Naive thymus-derived CD8-positive, alpha-beta T cell (primary cell): ENCODE measurements around the gene ZNF764. TPM values are rescaled to one million over a fixed set of nuclear protein-coding genes. Genes with fewer than 3 reads are reported as not detected.

Experiments
- ATAC-seq, 2 donors: fragments of 150-1000 bp; cut with Tn5 transposase in 1 of 2; sonication (Bioruptor Pico), chemical (Tn5 transposase) in 1 of 2; 1 replicate in 1 of 2; 2 replicates in 1 of 2; pipeline ENCODE4 v1.10.0; 2021; ENCODE audit warnings: mild to moderate bottlenecking in 2 of 2, moderate library complexity in 2 of 2
- POLR2A ChIA-PET: fragments of 350-600 bp; sonication (Branson Sonifier 250); formaldehyde crosslinking; loops from one replicate; lab custom pipeline; 2021; ENCODE audit warnings: antibody characterized with exemption; lab: Charles Lee
- DNase-seq, 10 donors: peaks; one replicate each; pipeline versions ENCODE4 v3.0.0 to v3.0.0-alpha.2; 2020 to 2022
- H3K27ac Mint-ChIP-seq, 10 donors: one replicate each; pipeline ENCODE4 v1.8.0; 2020 to 2022; ENCODE audit warnings: mild to moderate bottlenecking in 10 of 10, mixed read lengths in 10 of 10, moderate library complexity in 4 of 10, inconsistent platforms in 1 of 10
- H3K27me3 Mint-ChIP-seq, 5 donors: one replicate each; pipeline ENCODE4 v1.8.0; 2021 to 2022; ENCODE audit warnings: mixed read lengths in 5 of 5
- H3K36me3 Mint-ChIP-seq, 3 donors: one replicate each; pipeline ENCODE4 v1.8.0; 2020 to 2022; ENCODE audit warnings: mixed read lengths in 3 of 3, mild to moderate bottlenecking in 2 of 3, inconsistent platforms in 1 of 3
- H3K4me1 Mint-ChIP-seq, 4 donors: one replicate each; pipeline ENCODE4 v1.8.0; 2021 to 2022; ENCODE audit warnings: mixed read lengths in 4 of 4
- H3K4me3 Mint-ChIP-seq, 10 donors: one replicate each; pipeline ENCODE4 v1.8.0; 2020 to 2022; ENCODE audit warnings: mild to moderate bottlenecking in 10 of 10, mixed read lengths in 10 of 10, moderate library complexity in 6 of 10, inconsistent platforms in 1 of 10
- H3K9me3 Mint-ChIP-seq, 9 donors: one replicate each; pipeline ENCODE4 v1.8.0; 2020 to 2022; ENCODE audit warnings: mixed read lengths in 9 of 9, mild to moderate bottlenecking in 3 of 9, inconsistent platforms in 1 of 9, moderate library complexity in 1 of 9
- polyA plus RNA-seq, 3 donors: library from polyadenylated mRNA; unstranded; fragments of 300-500 nt; fragmentation: Illumina TruSeq; gene quantifications; one replicate each; pipeline ENCODE4 v1.2.3, GENCODE V29; 2021
- total RNA-seq, 8 experiments: library from RNA in 2 of 8; stranded (reverse) in 2 of 8; gene quantifications; one replicate each; pipeline ENCODE4 v1.2.3 and lab custom pipeline; 2021 to 2026

Gene ZNF764
- total and polyA plus RNA-seq, 5 experiments from 2014 or later, result 3.6 to 19.3 (median 6.5) TPM

DNA sequence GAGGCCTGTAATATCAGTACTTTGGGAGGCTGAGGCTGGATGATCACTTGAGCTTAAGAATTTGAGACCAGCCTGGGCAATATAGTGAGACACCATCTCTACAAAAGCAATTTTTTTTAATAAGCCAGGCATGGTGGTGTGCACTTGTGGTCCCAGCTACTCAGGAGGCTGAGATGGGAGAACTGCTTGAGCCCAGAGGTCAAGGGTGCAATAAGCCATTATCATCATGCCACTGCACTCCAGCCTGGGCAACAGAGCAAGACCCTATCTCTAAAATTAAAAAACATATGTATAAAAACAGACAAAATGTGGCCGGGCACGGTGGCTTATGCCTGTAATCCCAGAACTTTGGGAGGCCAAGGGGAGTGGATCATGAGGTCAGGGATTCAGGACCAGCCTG, 30.5 kb upstream of the ZNF764 start:
- Mint-ChIP-seq H3K36me3 (no peaks in the 10 kb centered on the region), H3K27ac (no peak overlapping the region), H3K4me1 (peaks cover 5 to 29% (median 20%) of the 10 kb centered on the region in 4 donors), H3K27me3 (peaks cover 0 to 1% (median 0%) of the 10 kb centered on the region in 5 donors), H3K4me3 (no peak overlapping the region), H3K9me3 (no peaks in the 10 kb centered on the region)
- ATAC-seq (no peak), DNase-seq (no peak)
- POLR2A ChIA-PET, result interaction anchor here (0.5 to 1.6 kb wide), 4 partner anchors 16 to 309 kb away, joined by 3 to 6 read pairs (median 4); no protein-coding TSS in a partner anchor

DNA sequence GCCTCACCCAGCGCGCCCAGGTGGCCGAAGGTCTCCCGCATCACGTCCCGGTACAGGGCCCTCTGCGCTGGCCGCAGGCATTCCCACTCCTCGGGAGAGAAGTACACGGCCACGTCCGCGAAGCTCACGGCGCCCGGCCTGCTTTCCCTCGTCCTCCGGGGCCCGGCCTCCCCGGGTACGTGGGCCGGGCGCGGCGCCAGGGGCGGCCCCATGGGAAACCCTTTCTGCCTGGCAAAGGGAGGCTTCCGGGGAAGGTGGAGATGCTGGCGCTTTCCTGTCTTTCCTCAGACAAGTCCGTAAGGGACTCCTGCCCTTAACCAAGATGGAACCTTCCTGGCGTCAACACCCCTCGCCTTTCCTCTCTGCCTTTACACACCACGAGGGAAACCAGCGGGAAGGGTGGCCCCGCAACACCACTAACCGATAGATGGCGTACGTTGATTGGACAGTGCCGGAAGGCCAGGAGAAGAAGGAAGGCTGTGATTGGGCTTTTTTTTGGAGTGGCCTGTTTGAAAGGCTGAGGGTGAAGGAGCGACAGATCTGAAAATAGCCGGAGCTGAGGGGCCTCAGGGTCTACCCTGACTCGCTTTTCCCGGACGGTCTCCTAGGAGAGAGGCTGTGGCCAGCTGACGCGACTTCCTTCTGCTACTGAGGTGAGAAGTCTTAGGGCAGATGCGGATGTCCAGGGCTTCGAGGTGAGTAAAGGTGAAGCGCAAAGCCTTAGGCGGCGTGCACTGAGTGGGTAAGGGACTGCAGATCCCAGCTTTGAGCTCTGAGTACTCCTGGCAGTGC, 27.4 kb upstream of the ZNF764 start, which contains the start of gene ZNF785:
Gene ZNF785 (minus strand): TSS at position 298 of the 792 bp plus-strand sequence. CDS start 86 bp downstream, at position 212.
- Mint-ChIP-seq H3K4me3 (peak within 1 kb of the TSS; percentile 82 to 96 (median 90)), H3K27me3 (peaks cover 0 to 1% (median 0%) of the 10 kb centered on the region in 5 donors), H3K4me1 (peaks cover 9 to 48% (median 28%) of the 10 kb centered on the region in 4 donors), H3K36me3 (peaks cover 0 to 16% (median 4%) of the 10 kb centered on the region in 3 donors), H3K27ac (peak within 1 kb of the TSS; percentile 83 to 95 (median 92)), H3K9me3 (no peaks in the 10 kb centered on the region)
- POLR2A ChIA-PET, result interaction anchor here (0.5 to 2.7 kb wide), 23 partner anchors 9 to 1654 kb away, joined by 3 to 38 read pairs (median 5); partner anchors contain the start of genes CD19, DCTPP1, FBRS and PRR14
- peak; percentile 99 to 100 for ATAC-seq
- DNase-seq, result peak; percentile 75 to 97 (median 92)

DNA sequence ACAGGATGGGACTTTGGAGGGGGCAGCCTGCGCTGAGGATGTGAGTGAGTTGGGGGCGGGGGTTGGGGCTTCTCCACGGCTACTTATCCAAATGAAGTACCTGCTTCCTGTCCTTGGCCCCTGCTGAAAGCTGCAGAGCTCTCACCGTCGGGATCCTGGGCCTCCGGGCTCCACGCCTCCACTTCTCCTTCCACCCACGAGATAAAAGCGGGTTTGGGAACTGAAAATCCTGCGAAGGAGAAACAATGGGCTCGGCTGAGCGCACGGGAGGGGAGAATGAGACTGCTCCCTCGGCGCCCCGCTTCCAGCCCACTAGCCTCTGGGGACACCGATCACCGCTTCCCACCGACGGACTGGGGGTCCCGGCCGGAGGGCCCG, 26.8 kb upstream of the ZNF764 start:
- H3K9me3 Mint-ChIP-seq, result no peaks in the 10 kb centered on the region
- POLR2A ChIA-PET, result interaction anchor here (0.5 to 2.7 kb wide), 11 partner anchors 13 to 167 kb away, joined by 3 to 38 read pairs (median 6); partner anchors contain the start of genes FBRS, PRR14, ZNF688 and ZNF689
- H3K4me3 Mint-ChIP-seq, result peak overlapping the region; percentile 82 to 96 (median 90)
- peaks cover 0 to 16% (median 4%) of the 10 kb centered on the region in 3 donors for H3K36me3 Mint-ChIP-seq
- DNase-seq (no peak), ATAC-seq (peak; percentile 12 to 23)
- peaks cover 9 to 48% (median 28%) of the 10 kb centered on the region in 4 donors for H3K4me1 Mint-ChIP-seq
- H3K27ac Mint-ChIP-seq, result peak overlapping the region; percentile 61 to 92 (median 80)
- peaks cover 0 to 1% (median 0%) of the 10 kb centered on the region in 5 donors for H3K27me3 Mint-ChIP-seq

DNA sequence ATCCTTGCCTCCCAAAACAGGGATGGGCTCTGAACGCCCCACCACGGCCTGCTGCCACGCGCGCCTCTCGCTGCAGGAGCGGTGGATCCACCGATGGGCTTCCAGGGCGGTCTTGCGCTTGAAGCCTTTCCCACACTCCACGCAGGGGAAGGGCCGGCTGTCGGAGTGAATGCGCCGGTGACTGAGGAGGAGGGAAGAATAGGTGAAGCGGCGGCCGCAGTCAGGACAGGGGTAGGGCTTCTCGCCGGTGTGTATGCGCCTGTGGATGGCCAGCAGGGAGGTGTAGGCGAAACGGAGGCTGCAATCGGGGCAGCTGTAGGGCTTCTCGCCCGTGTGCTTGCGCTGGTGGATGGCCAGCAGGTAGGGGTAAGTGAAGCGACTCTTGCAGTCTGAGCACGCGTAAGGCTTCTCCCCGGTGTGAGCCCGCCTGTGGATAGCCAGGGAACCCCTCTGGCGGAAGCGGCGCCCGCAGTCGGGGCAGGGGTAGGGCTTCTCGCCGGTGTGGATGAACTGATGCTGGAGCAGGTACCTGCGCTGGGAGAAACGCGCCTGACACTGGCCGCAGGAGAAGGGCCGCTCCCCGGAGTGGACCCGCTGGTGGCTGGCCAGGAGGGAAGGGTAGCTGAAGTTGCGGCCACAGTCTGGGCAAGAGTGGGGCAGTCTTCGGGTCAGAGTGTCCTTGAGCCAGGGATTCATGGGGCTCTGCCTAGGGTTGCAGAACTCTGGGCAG, 24.6 kb upstream of the ZNF764 start:
- Mint-ChIP-seq H3K27ac (no peak overlapping the region), H3K27me3 (peaks cover 0 to 1% (median 0%) of the 10 kb centered on the region in 5 donors), H3K4me1 (peaks cover 9 to 51% (median 28%) of the 10 kb centered on the region in 4 donors), H3K4me3 (peak overlapping the region in 1 of 10 donors; percentile 22), H3K9me3 (no peaks in the 10 kb centered on the region), H3K36me3 (peaks cover 0 to 30% (median 4%) of the 10 kb centered on the region in 3 donors)
- ATAC-seq (no peak), DNase-seq (no peak)
- POLR2A ChIA-PET, result interaction anchor here (1.7 to 3.4 kb wide), 2 partner anchors 11 to 25 kb away, joined by 8 to 18 read pairs; partner anchors contain the start of genes ZNF688 and ZNF764

DNA sequence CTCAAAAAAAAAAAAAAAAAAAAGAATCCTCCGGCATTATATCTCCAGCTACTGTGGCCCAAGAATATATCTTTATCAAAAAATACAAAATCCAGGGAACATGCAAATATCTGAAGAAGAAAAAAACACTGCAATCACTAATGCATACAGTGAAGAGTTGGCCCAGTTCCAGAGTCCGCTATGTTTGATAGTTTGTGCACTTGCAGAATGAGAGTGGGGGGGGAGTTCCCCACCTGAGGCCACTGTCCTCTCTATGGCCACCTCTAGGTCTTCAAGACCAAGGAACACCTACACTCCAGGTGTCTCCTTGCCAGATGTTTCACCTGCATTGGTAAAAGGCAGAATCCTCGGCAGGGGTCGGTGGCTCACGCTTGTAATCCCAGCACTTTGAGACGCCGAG, 23.3 kb upstream of the ZNF764 start:
- Mint-ChIP-seq H3K4me3 (peak overlapping the region in 1 of 10 donors; percentile 66), H3K36me3 (peaks cover 0 to 30% (median 4%) of the 10 kb centered on the region in 3 donors), H3K27ac (no peak overlapping the region), H3K27me3 (peaks cover 0 to 1% (median 0%) of the 10 kb centered on the region in 5 donors), H3K4me1 (peaks cover 9 to 42% (median 26%) of the 10 kb centered on the region in 4 donors), H3K9me3 (no peaks in the 10 kb centered on the region)
- POLR2A ChIA-PET, result interaction anchor here (0.6 to 3.4 kb wide), 3 partner anchors 10 to 142 kb away, joined by 3 to 18 read pairs (median 8); partner anchors contain the start of genes ZNF688 and ZNF764
- ATAC-seq (no peak), DNase-seq (no peak)

DNA sequence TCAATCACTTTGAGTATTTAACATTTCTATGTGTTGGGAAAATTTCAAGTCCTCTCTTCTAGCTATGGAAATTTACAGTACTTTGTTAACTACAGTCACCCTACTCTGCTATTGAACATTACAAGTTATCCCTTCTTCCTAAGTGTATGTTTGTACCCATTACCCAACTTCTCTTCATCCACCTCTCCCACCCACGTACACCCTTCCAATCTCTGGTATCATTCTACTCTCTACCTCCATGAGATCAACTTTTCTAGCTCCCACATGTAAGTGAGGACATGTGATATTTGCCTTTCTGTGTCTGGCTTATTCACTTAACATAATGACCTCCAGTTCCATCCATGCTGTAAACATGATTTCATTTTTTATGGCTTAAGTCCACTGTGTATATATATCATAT, 16.5 kb upstream of the ZNF764 start:
- POLR2A ChIA-PET, result interaction anchor here (1.0 kb wide), 2 partner anchors 16 to 75 kb away, joined by 3 read pairs; no protein-coding TSS in a partner anchor
- peaks cover 11 to 25% (median 18%) of the 10 kb centered on the region in 4 donors for H3K4me1 Mint-ChIP-seq
- H3K36me3 Mint-ChIP-seq, result peaks cover 0 to 13% (median 0%) of the 10 kb centered on the region in 3 donors
- no peaks in the 10 kb centered on the region for H3K9me3 Mint-ChIP-seq
- DNase-seq (no peak), ATAC-seq (no peak)
- H3K27ac Mint-ChIP-seq, result peak overlapping the region in 2 of 10 donors; percentile 37 to 71
- peak overlapping the region in 2 of 10 donors; percentile 0 to 1 for H3K4me3 Mint-ChIP-seq
- no peaks in the 10 kb centered on the region for H3K27me3 Mint-ChIP-seq

DNA sequence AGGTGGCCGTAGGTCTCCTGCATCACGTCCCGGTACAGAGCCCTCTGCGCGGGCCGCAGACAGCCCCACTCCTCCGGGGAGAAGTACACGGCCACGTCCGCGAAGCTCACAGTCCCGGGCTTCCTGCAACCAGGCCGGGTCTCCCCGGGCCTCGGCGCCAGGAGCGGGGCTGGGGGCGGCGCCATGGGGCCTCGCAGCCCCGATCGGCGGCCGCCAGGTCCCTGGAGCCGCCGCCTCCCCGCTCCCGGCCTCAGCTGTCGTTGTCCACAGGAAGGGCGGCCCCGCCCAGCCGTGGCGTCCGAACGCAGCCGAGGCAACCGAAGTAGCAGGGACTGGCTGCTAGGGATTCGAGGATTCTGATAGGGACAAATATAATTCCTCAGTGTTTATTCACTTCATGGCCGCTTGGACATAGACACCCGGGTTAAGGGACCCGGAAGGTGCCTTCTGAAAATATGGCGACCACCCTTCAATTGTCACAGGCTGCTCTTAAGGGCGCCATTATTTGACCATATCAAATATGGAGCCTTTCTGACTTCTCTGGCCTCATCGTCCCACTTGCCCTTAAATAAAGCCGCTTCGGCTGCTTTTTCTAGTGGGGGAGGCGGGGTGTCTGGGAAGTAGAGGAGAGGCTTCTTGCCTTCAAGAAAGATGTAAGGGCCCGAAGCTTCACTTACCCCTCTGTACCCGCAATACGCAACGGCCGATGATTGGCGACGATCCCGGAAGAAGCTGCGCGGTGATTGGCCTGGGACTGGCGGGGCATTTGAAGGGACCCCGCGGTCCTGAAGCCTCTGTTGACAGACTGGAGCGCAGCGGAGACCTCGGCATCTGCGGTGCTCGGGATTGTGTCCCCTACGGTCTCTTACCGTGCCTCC, 13.5 kb upstream of the ZNF764 start, which contains the start of gene ZNF688:
Gene ZNF688 (minus strand): TSS at position 270 of the 878 bp plus-strand sequence. CDS start 85 bp downstream, at position 185.
- H3K4me1 Mint-ChIP-seq, result peaks cover 17 to 53% (median 34%) of the 10 kb centered on the region in 4 donors
- peak within 1 kb of the TSS; percentile 93 to 99 (median 98) for H3K27ac Mint-ChIP-seq
- peak within 1 kb of the TSS; percentile 82 to 95 (median 92) for H3K4me3 Mint-ChIP-seq
- no peaks in the 10 kb centered on the region for H3K9me3 Mint-ChIP-seq
- peak; percentile 83 to 86 for ATAC-seq
- H3K36me3 Mint-ChIP-seq, result peaks cover 0 to 3% (median 0%) of the 10 kb centered on the region in 3 donors
- H3K27me3 Mint-ChIP-seq, result no peaks in the 10 kb centered on the region
- peak; percentile 84 to 99 (median 96) for DNase-seq
- POLR2A ChIA-PET, result interaction anchor here (0.5 to 3.1 kb wide), 42 partner anchors 10 to 610 kb away, joined by 3 to 131 read pairs (median 5); partner anchors contain the start of genes ALDOA, CORO1A, DCTPP1 and FBRS

DNA sequence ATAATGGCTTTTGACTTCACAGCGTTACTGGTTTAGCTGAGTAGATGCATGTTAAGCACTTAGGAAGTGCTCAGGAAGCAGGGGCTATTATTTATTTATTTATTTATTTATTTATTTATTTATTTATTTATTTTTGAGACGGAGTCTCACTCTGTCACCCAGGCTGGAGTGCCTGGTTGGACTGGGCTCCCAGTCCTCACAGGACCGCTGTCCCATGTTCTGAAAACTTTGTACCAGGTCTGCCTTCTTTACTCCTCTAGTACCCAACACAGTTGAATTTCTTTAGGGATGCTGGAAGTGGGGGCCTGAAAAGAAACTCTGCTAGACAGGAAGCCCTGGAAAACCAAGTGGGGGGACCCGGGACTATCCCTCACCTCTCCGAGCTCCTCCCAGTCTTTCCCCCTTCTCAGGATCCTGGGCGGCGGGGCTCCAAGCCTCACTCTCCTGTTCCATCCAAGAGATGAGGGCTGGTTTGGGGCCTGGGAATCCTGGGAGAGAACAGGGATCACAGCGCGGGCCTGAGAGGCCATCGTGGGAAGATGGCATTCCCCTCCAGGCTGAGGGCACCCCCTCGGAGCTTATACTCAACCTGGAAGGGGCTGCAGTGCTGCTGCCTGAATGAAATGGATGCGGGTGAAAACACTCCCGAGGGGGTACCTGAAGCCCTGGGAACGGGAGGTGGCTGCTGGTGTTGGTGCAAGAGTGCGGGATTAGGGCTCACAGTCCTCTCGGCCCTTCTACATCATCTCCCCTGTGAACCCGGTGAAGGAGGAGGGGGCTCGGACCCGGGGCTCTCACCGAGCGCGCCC, 12.7 kb upstream of the ZNF764 start:
- no peaks in the 10 kb centered on the region for H3K27me3 Mint-ChIP-seq
- ATAC-seq (no peak), DNase-seq (no peak)
- peaks cover 17 to 57% (median 37%) of the 10 kb centered on the region in 4 donors for H3K4me1 Mint-ChIP-seq
- H3K4me3 Mint-ChIP-seq, result peak overlapping the region; percentile 82 to 93 (median 88)
- H3K36me3 Mint-ChIP-seq, result peaks cover 0 to 3% (median 0%) of the 10 kb centered on the region in 3 donors
- no peaks in the 10 kb centered on the region for H3K9me3 Mint-ChIP-seq
- peak overlapping the region; percentile 93 to 99 (median 95) for H3K27ac Mint-ChIP-seq
- POLR2A ChIA-PET, result interaction anchor here (0.5 to 3.1 kb wide), 30 partner anchors 9 to 609 kb away, joined by 3 to 131 read pairs (median 8); partner anchors contain the start of genes DCTPP1, FBRS, ITGAL and PRR14

DNA sequence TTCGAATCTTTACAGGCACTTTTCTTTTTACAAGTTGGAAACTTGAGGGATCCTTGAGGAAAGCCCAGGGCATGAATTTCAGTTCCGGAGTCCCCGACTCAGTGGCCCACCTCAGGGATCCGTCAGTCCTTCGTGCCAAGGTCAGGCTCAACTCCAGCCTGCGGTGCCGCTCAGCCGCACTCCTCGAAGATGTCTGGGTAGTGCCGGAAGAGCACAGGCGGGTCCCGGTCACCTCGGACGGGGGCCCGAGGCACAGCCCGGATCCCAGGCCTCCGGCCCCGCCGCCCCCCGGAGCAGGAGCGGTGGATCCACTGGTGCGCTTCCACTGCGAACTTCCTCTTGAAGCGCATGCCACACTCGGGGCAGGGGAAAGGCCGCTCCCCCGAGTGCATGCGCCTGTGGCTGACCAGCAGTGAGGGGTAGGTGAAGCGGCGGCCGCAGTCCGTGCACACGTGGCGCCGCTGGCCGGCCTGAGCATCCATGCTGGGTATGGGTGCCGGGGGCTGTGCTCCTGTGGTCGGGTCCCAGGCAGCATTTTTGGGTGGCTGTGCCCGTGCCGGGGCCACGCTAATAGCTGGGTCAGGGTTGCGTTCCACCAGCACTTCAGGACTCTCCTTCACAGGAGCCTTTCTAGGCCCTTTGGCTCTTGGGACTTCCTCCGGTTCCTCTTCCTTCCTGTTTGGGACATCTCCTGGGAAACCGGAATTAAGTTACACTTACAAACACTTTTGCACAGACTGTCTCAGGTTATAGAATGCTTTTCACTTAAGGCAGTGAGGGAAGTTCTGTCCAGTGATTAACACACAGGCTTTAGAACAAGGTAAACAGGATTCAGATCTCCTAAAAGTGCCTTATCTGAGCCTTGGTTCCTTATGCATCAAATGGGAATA, 11.8 kb upstream of the ZNF764 start:
- Mint-ChIP-seq H3K4me3 (peak overlapping the region in 8 of 10 donors; percentile 6 to 91 (median 50)), H3K4me1 (peaks cover 17 to 57% (median 37%) of the 10 kb centered on the region in 4 donors)
- POLR2A ChIA-PET, result interaction anchor here (0.5 to 3.1 kb wide), 14 partner anchors 8 to 608 kb away, joined by 3 to 131 read pairs (median 10); partner anchors contain the start of genes DCTPP1, FBRS, PRR14 and TMEM219

More for the DNA sequence above, 11.8 kb upstream of the ZNF764 start:
- Mint-ChIP-seq H3K27ac (peak overlapping the region in 8 of 10 donors; percentile 44 to 100 (median 90)), H3K9me3 (no peaks in the 10 kb centered on the region), H3K36me3 (peaks cover 0 to 3% (median 0%) of the 10 kb centered on the region in 3 donors), H3K27me3 (no peaks in the 10 kb centered on the region)
- ATAC-seq, result no peak
- DNase-seq, result no peak
